Loucy (cell line): ENCODE data around the gene LHFPL3.

ENCODE experiments used
- H2AFZ ChIP-seq: fragments of 200-600 bp; sonication (generic); 2 replicates; pipeline ENCODE4 v1.6.0; 2016; ENCODE audit warnings: antibody characterized with exemption, mild to moderate bottlenecking, low read length, moderate library complexity
- H3F3A ChIP-seq: fragments of 200-600 bp; 2 replicates; pipeline ENCODE4 v1.6.0; 2016; ENCODE audit warnings: antibody characterized with exemption, low read depth, mild to moderate bottlenecking
- H3K27me3 ChIP-seq: fragments of 200-600 bp; sonication (generic); 2 replicates; pipeline ENCODE4 v1.6.1; 2014; ENCODE audit warnings: low read length, mild to moderate bottlenecking; ENCODE audit not compliant: insufficient read depth, poor library complexity, severe bottlenecking
- H3K36me3 ChIP-seq: fragments of 200-600 bp; sonication (generic); 2 replicates; pipeline ENCODE4 v1.6.1; 2016; ENCODE audit warnings: low read length; ENCODE audit not compliant: insufficient read depth
- H3K4me1 ChIP-seq: fragments of 200-600 bp; sonication (generic); 2 replicates; pipeline ENCODE4 v1.5.1; 2014; ENCODE audit warnings: low read length, mild to moderate bottlenecking; ENCODE audit not compliant: insufficient read depth, poor library complexity, severe bottlenecking
- H3K4me2 ChIP-seq: fragments of 200-600 bp; sonication (generic); 2 replicates; pipeline ENCODE4 v1.6.0; 2014; ENCODE audit warnings: antibody characterized with exemption, low read length, low read depth, mild to moderate bottlenecking; ENCODE audit not compliant: poor library complexity, severe bottlenecking
- H3K4me3 ChIP-seq: fragments of 200-600 bp; sonication (generic); 2 replicates; pipeline ENCODE4 v1.5.1; 2014; ENCODE audit warnings: low read length, mild to moderate bottlenecking, mixed read lengths; ENCODE audit not compliant: poor library complexity, severe bottlenecking
- H3K79me2 ChIP-seq: fragments of 200-600 bp; sonication (generic); 2 replicates; pipeline ENCODE4 v1.6.1; 2014; ENCODE audit warnings: low read length; ENCODE audit not compliant: insufficient read depth
- H3K9ac ChIP-seq: fragments of 200-600 bp; sonication (generic); 2 replicates; pipeline ENCODE4 v1.6.0; 2014; ENCODE audit warnings: mild to moderate bottlenecking, low read depth, low read length, moderate library complexity; ENCODE audit not compliant: poor library complexity, severe bottlenecking
- H3K9me2 ChIP-seq: fragments of 200-600 bp; sonication (generic); replicated peaks from 2 replicates; pipeline ENCODE4 v1.6.1; 2016; ENCODE audit warnings: low read depth, low read length, mixed read lengths
- H3K9me3 ChIP-seq: fragments of 200-600 bp; sonication (generic); 2 replicates; pipeline ENCODE4 v1.6.1; 2014; ENCODE audit warnings: mild to moderate bottlenecking, antibody characterized with exemption, low read length, low read depth; ENCODE audit not compliant: insufficient read depth
- H4K20me1 ChIP-seq: fragments of 200-600 bp; sonication (generic); 2 replicates; pipeline ENCODE4 v1.6.0; 2014; ENCODE audit warnings: antibody characterized with exemption, low read length, mild to moderate bottlenecking; ENCODE audit not compliant: insufficient read depth, poor library complexity, severe bottlenecking
- CTCF ChIP-seq: fragments of 200-600 bp; sonication (generic); conservative IDR thresholded peaks from 2 replicates; pipeline ENCODE4 v1.5.1; 2014; ENCODE audit warnings: mild to moderate bottlenecking, antibody characterized with exemption, low read length
- EZH2phosphoT487 ChIP-seq: fragments of 200-600 bp; IDR thresholded peaks from 2 replicates; pipeline ENCODE4 v1.6.1; 2018; ENCODE audit warnings: antibody characterized with exemption, mild to moderate bottlenecking, moderate library complexity, borderline replicate concordance

LHFPL3 gene

GRCh38 chr7:104656467-104656866 lies 328.1 kb downstream of the LHFPL3 start:
- H3K9me3 ChIP-seq: no peaks in the 10 kb centered on the region
- H3K36me3 ChIP-seq: no peaks in the 10 kb centered on the region
- no peaks in the 10 kb centered on the region for H3F3A ChIP-seq
- no peaks in the 10 kb centered on the region for H3K4me1 ChIP-seq
- no peak overlapping the region for H3K4me3 ChIP-seq
- H3K9me2 ChIP-seq: no peaks in the 10 kb centered on the region
- H3K79me2 ChIP-seq: no peaks in the 10 kb centered on the region
- TF ChIP-seq EZH2phosphoT487 (no peak), CTCF (no peak)
- no peak overlapping the region for H3K9ac ChIP-seq
- no peaks in the 10 kb centered on the region for H3K27me3 ChIP-seq
- H4K20me1 ChIP-seq: no peaks in the 10 kb centered on the region
- no peak overlapping the region for H3K4me2 ChIP-seq
- H2AFZ ChIP-seq: no peak overlapping the region

- H2AFZ ChIP-seq: no peak overlapping the region
- no peaks in the 10 kb centered on the region for H3K79me2 ChIP-seq
- no peak overlapping the region for H3K4me2 ChIP-seq
- H4K20me1 ChIP-seq: no peaks in the 10 kb centered on the region
- H3K9me2 ChIP-seq: no peaks in the 10 kb centered on the region
- H3K9me3 ChIP-seq: no peaks in the 10 kb centered on the region
- no peaks in the 10 kb centered on the region for H3K4me1 ChIP-seq
- no peaks in the 10 kb centered on the region for H3K36me3 ChIP-seq
- no peak for TF ChIP-seq CTCF
- TF ChIP-seq EZH2phosphoT487: no peak
- no peak overlapping the region for H3K9ac ChIP-seq
- H3K27me3 ChIP-seq: no peaks in the 10 kb centered on the region
- no peaks in the 10 kb centered on the region for H3F3A ChIP-seq
- H3K4me3 ChIP-seq: no peak overlapping the region
Measured at GRCh38 chr7:104657134-104657533, 328.7 kb downstream of the LHFPL3 start.

GRCh38 chr7:104661575-104661974 lies 333.2 kb downstream of the LHFPL3 start:
- H3K9ac ChIP-seq: no peak overlapping the region
- no peak overlapping the region for H2AFZ ChIP-seq

More at GRCh38 chr7:104661575-104661974, 333.2 kb downstream of the LHFPL3 start:
- no peak overlapping the region for H3K4me2 ChIP-seq
- H3K9me2 ChIP-seq: no peaks in the 10 kb centered on the region
- no peaks in the 10 kb centered on the region for H3K79me2 ChIP-seq
- no peaks in the 10 kb centered on the region for H3K27me3 ChIP-seq
- no peak overlapping the region for H3K4me3 ChIP-seq
- H3K36me3 ChIP-seq: no peaks in the 10 kb centered on the region
- no peaks in the 10 kb centered on the region for H3K9me3 ChIP-seq
- no peaks in the 10 kb centered on the region for H4K20me1 ChIP-seq
- no peaks in the 10 kb centered on the region for H3K4me1 ChIP-seq
- no peak for TF ChIP-seq CTCF
- no peak for TF ChIP-seq EZH2phosphoT487
- no peaks in the 10 kb centered on the region for H3F3A ChIP-seq
